Natural killer cell treated with Interleukin-12 subunit alpha and Interleukin-12 subunit beta and Interleukin-15 and Interleukin-18, amount 100 ng/mL, for 72 hours (primary cell): ENCODE results near the gene GPR37. TPM values are rescaled to one million over a fixed set of nuclear protein-coding genes. Genes with fewer than 3 reads are reported as not detected.

Source experiments
- ATAC-seq, 2 donors: fragments of 150-1000 bp; cut with Tn5 transposase in 1 of 2; sonication (Bioruptor Pico), chemical (Tn5 transposase) in 1 of 2; 2 replicates each; pipeline ENCODE4 v1.10.0; 2021
- DNase-seq: peaks from one replicate; pipeline ENCODE4 v3.0.0; 2022; ENCODE audit warnings: low spot score
- H3K27ac Mint-ChIP-seq, 2 donors: 1 replicate in 1 of 2; 2 replicates in 1 of 2; pipeline ENCODE4 v1.8.0; 2022; ENCODE audit warnings: mixed read lengths in 2 of 2, mild to moderate bottlenecking in 1 of 2, moderate library complexity in 1 of 2
- H3K27me3 Mint-ChIP-seq, 2 donors: 1 replicate in 1 of 2; 2 replicates in 1 of 2; pipeline ENCODE4 v1.8.0; 2022; ENCODE audit warnings: mixed read lengths in 2 of 2
- H3K36me3 Mint-ChIP-seq: one replicate; pipeline ENCODE4 v1.8.0; 2022; ENCODE audit warnings: mixed read lengths
- H3K4me1 Mint-ChIP-seq, 2 donors: 1 replicate in 1 of 2; 2 replicates in 1 of 2; pipeline ENCODE4 v1.8.0; 2022; ENCODE audit warnings: low read depth in 2 of 2, mixed read lengths in 2 of 2, mild to moderate bottlenecking in 1 of 2
- H3K4me3 Mint-ChIP-seq: one replicate; pipeline ENCODE4 v1.8.0; 2022; ENCODE audit warnings: mixed read lengths
- H3K9me3 Mint-ChIP-seq: 2 replicates; pipeline ENCODE4 v1.8.0; 2022; ENCODE audit warnings: mixed read lengths
- total RNA-seq, 2 donors: library from RNA; stranded (reverse); gene quantifications; one replicate each; pipeline ENCODE4 v1.2.3, GENCODE V29; 2022

GPR37 gene
- total RNA-seq, 2 donors from 2014 or later = not detected

DNA sequence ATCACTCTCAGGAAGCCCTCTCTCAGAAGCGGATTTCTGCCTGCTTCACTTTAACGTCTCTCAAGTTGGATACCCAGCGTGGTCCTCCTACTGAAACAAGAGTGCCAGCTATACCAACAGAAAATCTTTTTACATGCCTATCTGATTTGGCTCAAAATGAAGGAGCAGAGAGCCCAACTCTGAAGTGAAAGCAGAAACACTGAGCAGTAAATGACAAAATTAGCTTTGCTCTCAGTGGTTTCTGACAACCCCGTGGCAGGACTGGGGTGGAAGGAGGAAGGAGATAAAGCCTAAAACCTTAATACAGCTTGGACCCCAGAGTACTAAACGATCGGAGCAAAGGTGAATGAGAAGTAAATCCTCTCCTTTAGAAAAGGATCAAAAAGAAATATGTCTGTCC, 25.1 kb upstream of the GPR37 start:
- peaks cover 16 to 27% of the 10 kb centered on the region in 2 donors for H3K27me3 Mint-ChIP-seq
- no peaks in the 10 kb centered on the region for H3K4me1 Mint-ChIP-seq

DNA sequence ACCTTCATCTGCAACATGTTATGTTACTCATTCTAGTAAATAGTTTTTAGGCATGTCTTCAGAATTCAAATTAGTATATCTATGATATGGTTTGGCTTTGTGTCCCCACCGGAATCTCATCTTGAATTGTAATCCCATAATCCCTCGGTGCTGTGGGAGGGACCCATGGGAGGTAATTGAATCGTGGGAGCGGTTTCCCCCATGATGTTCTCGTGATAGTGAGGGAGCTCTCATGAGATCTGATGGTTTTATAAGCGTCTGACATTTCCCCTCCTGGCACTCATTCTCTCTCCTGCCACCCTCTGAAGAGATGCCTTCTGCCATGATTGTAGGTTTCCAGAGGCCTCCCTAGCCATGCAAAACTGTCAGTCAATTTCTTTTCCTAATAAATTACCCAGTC, 20.4 kb upstream of the GPR37 start:
- Mint-ChIP-seq H3K9me3 (no peaks in the 10 kb centered on the region), H3K4me3 (no peak overlapping the region), H3K27me3 (peaks cover 2 to 11% of the 10 kb centered on the region in 2 donors), H3K27ac (no peak overlapping the region), H3K4me1 (no peaks in the 10 kb centered on the region), H3K36me3 (no peaks in the 10 kb centered on the region)
- DNase-seq (no peak), ATAC-seq (no peak)

More for the DNA sequence above, 25.1 kb upstream of the GPR37 start:
- DNase-seq (no peak), ATAC-seq (no peak)
- peaks cover 8% of the 10 kb centered on the region for H3K9me3 Mint-ChIP-seq
- no peak overlapping the region for H3K27ac Mint-ChIP-seq
- no peak overlapping the region for H3K4me3 Mint-ChIP-seq
- H3K36me3 Mint-ChIP-seq = no peaks in the 10 kb centered on the region

GRCh38 chr7:124784879-124785818, 19.6 kb upstream of the GPR37 start:
- H3K9me3 Mint-ChIP-seq = no peaks in the 10 kb centered on the region
- H3K4me3 Mint-ChIP-seq = no peak overlapping the region
- H3K27me3 Mint-ChIP-seq = peaks cover 0 to 5% of the 10 kb centered on the region in 2 donors
- H3K27ac Mint-ChIP-seq = no peak overlapping the region
- H3K4me1 Mint-ChIP-seq = no peaks in the 10 kb centered on the region
- H3K36me3 Mint-ChIP-seq = no peaks in the 10 kb centered on the region
- DNase-seq (no peak), ATAC-seq (no peak)

DNA sequence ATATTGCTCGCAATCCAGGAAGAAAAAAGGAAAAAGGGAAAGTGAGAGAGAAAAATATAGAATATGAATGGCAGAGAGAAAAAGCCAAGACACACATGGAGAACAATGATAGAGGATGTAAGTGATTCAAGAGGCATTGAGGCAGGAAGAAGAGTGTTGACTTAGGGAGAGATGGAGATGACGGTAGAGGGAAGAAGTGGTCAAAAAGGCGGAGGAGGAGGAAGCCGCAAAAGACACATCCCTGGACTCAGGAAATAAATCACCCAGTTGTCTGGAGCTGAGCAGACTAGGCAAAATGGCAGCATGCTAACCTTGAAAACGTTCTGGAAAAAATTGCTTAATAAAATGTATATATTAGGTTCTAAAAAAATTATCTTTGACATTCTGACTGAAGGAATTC, 17.7 kb upstream of the GPR37 start:
- no peaks in the 10 kb centered on the region for H3K27me3 Mint-ChIP-seq
- H3K9me3 Mint-ChIP-seq = no peaks in the 10 kb centered on the region
- DNase-seq (no peak), ATAC-seq (no peak)
- H3K4me3 Mint-ChIP-seq = no peak overlapping the region
- no peaks in the 10 kb centered on the region for H3K4me1 Mint-ChIP-seq
- no peaks in the 10 kb centered on the region for H3K36me3 Mint-ChIP-seq
- no peak overlapping the region for H3K27ac Mint-ChIP-seq

DNA sequence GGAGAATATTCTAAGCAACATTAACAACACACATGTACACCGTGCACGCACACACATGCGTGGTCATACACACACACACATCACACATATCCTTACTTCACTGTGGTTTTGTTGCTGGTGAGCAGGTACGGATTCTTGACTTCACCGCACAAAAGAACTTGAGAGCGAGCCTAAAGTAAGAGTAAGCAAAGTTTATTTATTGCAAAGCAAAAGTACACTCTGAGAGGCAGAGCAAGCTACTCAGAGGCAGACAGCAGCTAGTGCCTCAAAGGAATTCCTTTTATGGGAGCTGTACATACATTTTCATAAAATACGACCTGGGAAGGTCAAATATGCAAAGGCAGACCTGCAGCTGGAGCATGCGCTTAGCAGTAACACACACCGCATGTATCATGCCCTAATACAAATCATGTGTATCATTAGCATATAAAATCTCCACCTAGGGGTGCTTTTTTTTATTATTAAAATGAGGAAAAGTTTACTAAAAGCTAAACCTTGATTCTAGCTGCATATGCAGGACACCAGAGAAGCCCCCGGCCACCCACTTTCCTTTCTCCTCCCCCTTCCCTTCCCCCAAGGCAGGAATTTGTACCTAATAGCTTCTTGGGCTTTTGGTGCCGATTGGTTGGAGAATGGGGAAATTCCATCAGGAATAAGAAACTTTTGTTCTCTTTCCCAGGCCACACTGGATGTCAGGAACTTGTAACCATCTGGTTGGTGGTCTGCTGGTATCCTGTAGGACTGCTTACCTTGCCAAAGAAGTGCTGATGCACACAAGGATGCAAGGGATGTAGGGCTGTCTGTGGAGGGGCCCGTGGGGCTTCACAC, 16.5 kb upstream of the GPR37 start:
- no peaks in the 10 kb centered on the region for H3K36me3 Mint-ChIP-seq
- no peak overlapping the region for H3K27ac Mint-ChIP-seq
- DNase-seq = no peak

DNA sequence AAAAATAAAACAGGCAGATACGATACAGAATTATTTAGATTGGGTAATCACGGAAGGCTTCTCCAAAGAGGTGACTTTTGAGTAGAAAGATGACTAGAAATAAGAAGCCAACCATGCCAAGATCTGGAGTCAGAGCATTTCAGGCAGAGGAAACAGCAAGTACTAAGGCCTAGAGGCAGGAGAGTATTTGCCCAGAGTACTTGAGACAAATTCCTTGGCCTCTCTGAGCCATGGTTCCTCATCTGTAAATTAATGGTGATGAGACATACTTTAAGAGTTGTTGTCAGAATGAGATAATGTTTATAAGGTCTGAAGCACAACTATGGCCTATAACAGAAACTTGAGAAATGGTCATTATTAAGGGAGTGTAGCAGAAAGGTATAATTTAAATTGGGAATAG, 15.8 kb upstream of the GPR37 start:
- no peak overlapping the region for H3K27ac Mint-ChIP-seq
- H3K36me3 Mint-ChIP-seq = no peaks in the 10 kb centered on the region
- H3K4me3 Mint-ChIP-seq = no peak overlapping the region
- H3K27me3 Mint-ChIP-seq = no peaks in the 10 kb centered on the region
- no peaks in the 10 kb centered on the region for H3K4me1 Mint-ChIP-seq
- DNase-seq = no peak
- H3K9me3 Mint-ChIP-seq = no peaks in the 10 kb centered on the region
- ATAC-seq = no peak

More for the DNA sequence above, 16.5 kb upstream of the GPR37 start:
- H3K4me1 Mint-ChIP-seq = no peaks in the 10 kb centered on the region
- no peak for ATAC-seq
- H3K4me3 Mint-ChIP-seq = no peak overlapping the region
- no peaks in the 10 kb centered on the region for H3K27me3 Mint-ChIP-seq
- no peaks in the 10 kb centered on the region for H3K9me3 Mint-ChIP-seq

DNA sequence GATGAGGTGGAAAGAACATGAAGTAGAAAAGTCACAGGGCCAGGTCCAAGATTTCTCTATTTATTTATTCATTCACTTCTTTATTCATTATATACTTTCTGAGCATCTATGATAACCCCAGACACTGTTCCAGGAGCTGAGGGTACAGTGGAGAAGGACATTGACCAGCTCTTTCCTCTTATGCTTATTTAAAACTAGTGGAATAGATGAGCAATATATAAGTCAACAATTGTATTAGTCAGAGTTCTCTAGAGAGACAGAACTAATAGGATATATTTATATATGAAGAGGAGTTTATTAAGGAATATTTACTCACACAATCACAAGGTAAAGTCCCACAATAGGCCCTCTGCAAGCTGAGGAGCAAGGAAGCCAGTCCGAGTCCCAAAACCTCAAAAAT, 15.0 kb upstream of the GPR37 start:
- Mint-ChIP-seq H3K9me3 (no peaks in the 10 kb centered on the region), H3K36me3 (no peaks in the 10 kb centered on the region), H3K27ac (no peak overlapping the region), H3K4me3 (no peak overlapping the region), H3K27me3 (no peaks in the 10 kb centered on the region), H3K4me1 (no peaks in the 10 kb centered on the region)
- DNase-seq (no peak), ATAC-seq (no peak)

DNA sequence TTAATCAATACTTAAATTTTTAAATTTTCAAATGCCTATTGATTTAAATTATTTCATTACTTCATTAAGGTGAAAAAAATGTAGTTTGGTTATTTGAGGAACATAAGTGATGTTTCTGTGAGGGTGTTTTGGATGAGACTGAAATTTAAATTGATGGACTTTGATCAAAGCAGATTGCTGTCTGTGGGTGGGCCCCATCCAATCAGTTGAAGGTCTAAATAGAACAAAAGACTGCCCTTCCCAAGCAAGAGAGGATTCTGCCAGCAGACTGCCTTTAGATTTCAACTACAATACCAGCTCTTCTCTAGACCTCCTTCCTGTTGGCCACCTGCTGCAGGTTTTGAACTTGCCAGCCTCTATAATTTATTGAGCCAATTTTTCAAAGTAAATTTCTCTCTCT, 14.5 kb upstream of the GPR37 start:
- no peak for ATAC-seq
- no peak overlapping the region for H3K4me3 Mint-ChIP-seq
- H3K9me3 Mint-ChIP-seq = no peaks in the 10 kb centered on the region
- no peak overlapping the region for H3K27ac Mint-ChIP-seq
- no peaks in the 10 kb centered on the region for H3K4me1 Mint-ChIP-seq
- H3K27me3 Mint-ChIP-seq = no peaks in the 10 kb centered on the region
- H3K36me3 Mint-ChIP-seq = no peaks in the 10 kb centered on the region
- no peak for DNase-seq

- no peaks in the 10 kb centered on the region for H3K9me3 Mint-ChIP-seq
- H3K4me3 Mint-ChIP-seq = no peak overlapping the region
- no peaks in the 10 kb centered on the region for H3K27me3 Mint-ChIP-seq
- H3K27ac Mint-ChIP-seq = no peak overlapping the region
- H3K36me3 Mint-ChIP-seq = no peaks in the 10 kb centered on the region
- ATAC-seq (no peak), DNase-seq (no peak)
- H3K4me1 Mint-ChIP-seq = no peaks in the 10 kb centered on the region
These were observed 14.0 kb upstream of the GPR37 start for GRCh38 chr7:124779620-124780019.

- H3K36me3 Mint-ChIP-seq = no peaks in the 10 kb centered on the region
- ATAC-seq = no peak
- H3K27me3 Mint-ChIP-seq = peaks cover 0 to under 1% of the 10 kb centered on the region in 2 donors
These were observed 13.6 kb upstream of the GPR37 start for GRCh38 chr7:124779194-124779593.

DNA sequence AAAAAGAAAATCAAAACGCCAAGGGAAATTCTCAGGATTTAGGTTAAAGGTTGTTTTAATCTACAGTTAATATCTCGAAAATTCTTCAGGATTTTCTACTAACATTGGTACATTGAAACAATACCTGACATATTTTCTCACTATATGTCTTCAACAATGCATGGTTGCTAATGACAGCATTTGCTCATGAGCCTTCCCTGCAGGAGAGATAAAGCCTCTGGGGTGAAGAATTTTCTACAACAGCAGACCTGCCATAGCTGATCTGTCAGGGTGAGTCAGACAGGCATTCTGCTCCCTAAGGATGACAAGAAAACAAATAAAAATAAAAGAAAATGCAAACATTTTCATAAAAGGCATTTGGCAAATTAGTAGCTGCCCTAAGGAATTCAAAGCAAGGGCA, 11.7 kb upstream of the GPR37 start:
- no peak overlapping the region for H3K27ac Mint-ChIP-seq
- no peaks in the 10 kb centered on the region for H3K4me1 Mint-ChIP-seq
- ATAC-seq (no peak), DNase-seq (no peak)
- H3K36me3 Mint-ChIP-seq = no peaks in the 10 kb centered on the region
- no peak overlapping the region for H3K4me3 Mint-ChIP-seq
- H3K27me3 Mint-ChIP-seq = peaks cover 5 to 6% of the 10 kb centered on the region in 2 donors
- no peaks in the 10 kb centered on the region for H3K9me3 Mint-ChIP-seq

More at GRCh38 chr7:124779194-124779593, 13.6 kb upstream of the GPR37 start:
- H3K4me3 Mint-ChIP-seq = no peak overlapping the region
- DNase-seq = no peak
- H3K4me1 Mint-ChIP-seq = no peaks in the 10 kb centered on the region
- no peak overlapping the region for H3K27ac Mint-ChIP-seq
- H3K9me3 Mint-ChIP-seq = no peaks in the 10 kb centered on the region

DNA sequence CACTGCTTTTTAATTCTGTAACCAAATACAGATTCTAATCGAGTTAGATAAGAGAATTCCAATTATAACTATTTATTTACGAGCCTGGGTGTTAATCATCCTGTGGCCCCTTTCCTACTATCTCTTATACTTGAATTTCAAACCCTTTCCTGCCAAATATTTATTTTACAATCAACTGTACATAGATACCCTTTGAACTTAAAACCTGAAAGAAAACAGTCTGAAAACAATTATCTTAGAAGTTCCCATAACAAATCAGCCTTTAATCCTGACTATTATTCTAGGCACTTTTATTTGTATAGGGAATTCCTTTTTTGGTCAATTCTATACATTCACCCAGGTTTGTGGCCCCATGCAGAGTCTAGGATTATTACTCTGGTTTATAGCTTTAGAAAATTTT, 10.6 kb upstream of the GPR37 start:
- H3K4me3 Mint-ChIP-seq = no peak overlapping the region
- ATAC-seq = no peak
- H3K27me3 Mint-ChIP-seq = peaks cover 6 to 13% of the 10 kb centered on the region in 2 donors
- H3K27ac Mint-ChIP-seq = no peak overlapping the region
- no peaks in the 10 kb centered on the region for H3K9me3 Mint-ChIP-seq
- no peak for DNase-seq
- no peaks in the 10 kb centered on the region for H3K4me1 Mint-ChIP-seq
- no peaks in the 10 kb centered on the region for H3K36me3 Mint-ChIP-seq

- Mint-ChIP-seq H3K27ac (no peak overlapping the region), H3K9me3 (no peaks in the 10 kb centered on the region), H3K4me1 (no peaks in the 10 kb centered on the region), H3K4me3 (no peak overlapping the region), H3K36me3 (no peaks in the 10 kb centered on the region), H3K27me3 (peaks cover 6 to 13% of the 10 kb centered on the region in 2 donors)
- ATAC-seq = no peak
- no peak for DNase-seq
These were observed 9.8 kb upstream of the GPR37 start for GRCh38 chr7:124775422-124775821.

DNA sequence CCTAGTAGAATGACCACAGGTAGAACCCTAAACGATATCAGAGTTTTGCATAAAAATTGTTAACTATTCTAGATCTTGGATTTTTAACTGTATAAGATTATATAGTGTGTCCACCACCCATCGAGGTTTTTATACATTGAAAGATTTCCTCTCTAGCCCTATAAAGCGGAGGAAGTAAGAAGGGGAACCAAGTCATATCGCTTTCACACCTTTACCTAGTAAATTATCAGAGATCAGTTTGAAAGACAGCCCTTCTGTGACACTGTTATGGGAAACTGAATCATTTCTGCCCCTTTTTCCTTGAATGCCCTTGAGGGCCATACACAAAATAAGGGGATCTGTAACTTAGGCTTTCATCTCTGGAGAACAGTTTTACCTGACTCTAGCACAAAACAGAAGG, 8.3 kb upstream of the GPR37 start:
- no peak overlapping the region for H3K27ac Mint-ChIP-seq
- no peak for ATAC-seq

More for the DNA sequence above, 8.3 kb upstream of the GPR37 start:
- no peaks in the 10 kb centered on the region for H3K36me3 Mint-ChIP-seq
- no peaks in the 10 kb centered on the region for H3K4me1 Mint-ChIP-seq
- no peak for DNase-seq
- no peak overlapping the region for H3K4me3 Mint-ChIP-seq
- peaks cover 6 to 13% of the 10 kb centered on the region in 2 donors for H3K27me3 Mint-ChIP-seq
- no peaks in the 10 kb centered on the region for H3K9me3 Mint-ChIP-seq
